OCI-LY7 (cell line): Measurements from ENCODE around the gene MCCD1.

Experiments used
- CTCF ChIP-seq: fragments of 200-600 bp; sonication (generic); conservative IDR thresholded peaks from 2 replicates; pipeline ENCODE4 v1.5.1; 2014; ENCODE audit warnings: mild to moderate bottlenecking, antibody characterized with exemption, low read length, moderate library complexity, mixed read lengths
- EZH2phosphoT487 ChIP-seq: fragments of 200-600 bp; sonication (generic); IDR thresholded peaks from 2 replicates; pipeline ENCODE4 v1.6.1; 2018; ENCODE audit warnings: low read depth, borderline replicate concordance, mild to moderate bottlenecking, mixed run types, antibody characterized with exemption, low read length, moderate library complexity, mixed read lengths

- TF ChIP-seq CTCF (no peak), EZH2phosphoT487 (no peak)
Measured at GRCh38 chr6:31544676-31545075, 15.9 kb downstream of the MCCD1 start.
